Hematopoietic multipotent progenitor cell (in vitro differentiated cells): ENCODE data around the gene NLRP5. TPM values are rescaled to one million over a fixed set of nuclear protein-coding genes. Genes with fewer than 3 reads are reported as not detected.

ENCODE experiments used
- small RNA-seq: library from RNA; depleted of rRNA; stranded (forward); fragments of <200 nt; gene quantifications from one replicate; pipeline ENCODE3, GENCODE V24; 2012
- total RNA-seq: library from RNA; depleted of rRNA; stranded (reverse); fragments of >200 nt; gene quantifications from one replicate; pipeline ENCODE4 v1.2.3, GENCODE V29; 2012

NLRP5 gene
- total RNA-seq, 1 donor, result not detected

Small RNAs within 50 kb of the gene (small RNA-seq; reads per million reads assigned to genes)
- not detected for gene RF00019

Other genes with a start within 250 kb of the NLRP5 start
- gene NLRP9, start 248.4 kb upstream of the NLRP5 start, total RNA-seq, result not detected
- under 0.01 TPM for gene RFPL4A, start 227.7 kb upstream of the NLRP5 start, total RNA-seq
- gene RFPL4AL1, start 217.7 kb upstream of the NLRP5 start, total RNA-seq, result not detected
- gene NLRP11, start 154.8 kb upstream of the NLRP5 start, total RNA-seq, result under 0.01 TPM
- gene NLRP4, start 150.2 kb upstream of the NLRP5 start, total RNA-seq, result not detected
- not detected for gene NLRP13, start 54.4 kb upstream of the NLRP5 start, total RNA-seq
- not detected for gene NLRP8, start 38.9 kb upstream of the NLRP5 start, total RNA-seq
- gene ZNF787, start 134.5 kb downstream of the NLRP5 start, total RNA-seq, result 40.1 TPM
- 12.1 TPM for gene ZNF444, start 154.5 kb downstream of the NLRP5 start, total RNA-seq
- not detected for gene GALP, start 189.2 kb downstream of the NLRP5 start, total RNA-seq
- gene ZSCAN5B, start 211.0 kb downstream of the NLRP5 start, total RNA-seq, result not detected
- gene ZSCAN5C, start 215.5 kb downstream of the NLRP5 start, total RNA-seq, result not detected